ENCODE results near the gene TRIP13.
"Not testable (repeated sequence)": the region's sequence is repeated elsewhere in the genome, so short reads cannot be mapped to it uniquely, and the experiment has no call there.

Gene TRIP13

DNA sequence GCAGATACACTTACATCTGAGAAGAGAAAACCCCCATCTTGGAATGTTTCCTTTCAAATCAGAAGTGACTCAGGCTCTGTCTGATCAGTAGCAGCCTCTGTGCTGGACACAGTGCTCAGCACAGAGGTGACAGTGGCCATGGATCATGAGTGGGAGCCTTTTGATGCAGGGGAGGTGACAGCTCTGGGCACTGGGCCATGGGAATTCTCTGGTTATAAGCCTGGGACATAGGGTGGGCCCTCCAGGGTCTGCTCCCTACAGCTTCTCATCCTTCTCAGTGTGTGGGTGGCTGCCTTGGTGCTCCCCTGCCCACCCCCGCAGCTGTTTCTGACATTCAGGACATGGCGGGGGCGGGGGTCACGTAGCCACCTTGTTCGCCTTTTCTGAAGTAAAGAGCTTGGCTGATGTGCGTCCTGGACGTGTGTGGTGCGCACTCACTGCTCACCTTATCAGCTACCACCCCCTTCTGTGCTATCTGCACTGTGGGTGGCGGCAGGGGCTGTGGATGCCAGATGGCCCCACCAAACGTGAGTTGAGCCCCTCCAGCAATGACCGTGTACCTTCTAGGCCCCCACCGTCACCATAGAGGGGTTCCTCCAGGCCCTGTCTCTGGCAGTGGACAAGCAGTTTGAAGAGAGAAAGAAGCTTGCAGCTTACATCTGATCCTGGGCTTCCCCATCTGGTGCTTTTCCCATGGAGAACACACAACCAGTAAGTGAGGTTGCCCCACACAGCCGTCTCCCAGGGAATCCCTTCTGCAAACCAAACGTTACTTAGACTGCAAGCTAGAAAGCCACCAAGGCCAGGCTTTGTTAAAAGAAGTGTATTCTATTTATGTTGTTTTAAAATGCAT lies 24.0 kb downstream of the TRIP13 start:
- no peak overlapping the region for H3K27ac ChIP-seq
- no peak for TF ChIP-seq ZFX (IDR thresholded peaks at IDR 0.05)
- TF ChIP-seq, protein P1, sequence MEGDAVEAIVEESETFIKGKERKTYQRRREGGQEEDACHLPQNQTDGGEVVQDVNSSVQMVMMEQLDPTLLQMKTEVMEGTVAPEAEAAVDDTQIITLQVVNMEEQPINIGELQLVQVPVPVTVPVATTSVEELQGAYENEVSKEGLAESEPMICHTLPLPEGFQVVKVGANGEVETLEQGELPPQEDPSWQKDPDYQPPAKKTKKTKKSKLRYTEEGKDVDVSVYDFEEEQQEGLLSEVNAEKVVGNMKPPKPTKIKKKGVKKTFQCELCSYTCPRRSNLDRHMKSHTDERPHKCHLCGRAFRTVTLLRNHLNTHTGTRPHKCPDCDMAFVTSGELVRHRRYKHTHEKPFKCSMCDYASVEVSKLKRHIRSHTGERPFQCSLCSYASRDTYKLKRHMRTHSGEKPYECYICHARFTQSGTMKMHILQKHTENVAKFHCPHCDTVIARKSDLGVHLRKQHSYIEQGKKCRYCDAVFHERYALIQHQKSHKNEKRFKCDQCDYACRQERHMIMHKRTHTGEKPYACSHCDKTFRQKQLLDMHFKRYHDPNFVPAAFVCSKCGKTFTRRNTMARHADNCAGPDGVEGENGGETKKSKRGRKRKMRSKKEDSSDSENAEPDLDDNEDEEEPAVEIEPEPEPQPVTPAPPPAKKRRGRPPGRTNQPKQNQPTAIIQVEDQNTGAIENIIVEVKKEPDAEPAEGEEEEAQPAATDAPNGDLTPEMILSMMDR (conservative IDR thresholded peaks at IDR 0.05), result no peak

DNA sequence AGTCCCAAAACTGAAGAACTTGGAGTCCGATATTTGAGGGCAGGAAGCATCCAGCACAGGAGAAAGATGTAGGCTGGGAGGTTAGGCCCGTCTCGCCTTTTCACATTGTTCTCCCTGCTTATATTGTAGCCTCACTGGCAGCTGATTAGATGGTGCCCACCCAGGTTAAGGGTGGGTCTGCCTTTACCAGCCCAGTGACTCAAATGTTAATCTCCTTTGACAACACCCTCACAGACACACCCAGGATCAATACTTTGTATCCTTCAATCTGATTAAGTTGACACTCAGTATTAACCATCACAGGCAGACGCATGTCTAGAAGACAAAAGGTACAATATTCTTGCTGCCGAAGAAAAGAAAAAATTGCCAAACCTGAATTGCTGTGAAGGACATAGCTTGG lies 26.0 kb downstream of the TRIP13 start:
- not testable (repeated sequence) for H3K27ac ChIP-seq

DNA sequence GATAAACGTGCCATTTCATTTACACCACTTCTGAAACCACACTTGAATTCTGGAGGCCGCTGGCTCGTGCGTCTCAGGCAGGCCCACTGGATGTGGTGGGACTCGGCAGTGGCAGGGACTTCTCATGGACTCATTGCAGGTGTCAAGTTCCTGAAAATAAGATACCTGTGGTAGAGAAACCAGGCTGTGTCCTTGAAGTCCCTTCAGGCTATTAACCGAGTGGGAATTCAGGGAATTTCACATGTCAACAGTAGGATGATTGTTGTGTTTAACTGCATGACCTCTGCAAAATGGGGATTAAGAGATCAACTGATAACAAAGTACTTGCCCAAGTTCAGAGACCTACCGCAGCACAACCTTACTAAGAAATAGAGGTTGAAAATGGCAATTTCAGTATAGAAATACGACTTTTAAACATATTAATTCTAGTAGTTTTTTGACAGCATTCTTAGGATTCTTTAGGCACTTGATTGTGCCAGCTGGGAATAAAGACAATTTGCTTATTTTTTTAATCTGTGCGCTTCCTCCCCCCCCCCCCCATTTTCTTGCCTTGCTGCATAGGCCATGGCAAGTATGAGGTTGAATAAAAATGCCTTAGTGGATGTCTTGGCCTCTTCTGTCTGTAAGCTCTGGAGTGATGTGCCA lies 26.8 kb downstream of the TRIP13 start:
- no peak overlapping the region for H3K27ac ChIP-seq
- TF ChIP-seq, protein P1 (conservative IDR thresholded peaks at IDR 0.05), result no peak
- TF ChIP-seq ZFX (IDR thresholded peaks at IDR 0.05), result no peak

DNA sequence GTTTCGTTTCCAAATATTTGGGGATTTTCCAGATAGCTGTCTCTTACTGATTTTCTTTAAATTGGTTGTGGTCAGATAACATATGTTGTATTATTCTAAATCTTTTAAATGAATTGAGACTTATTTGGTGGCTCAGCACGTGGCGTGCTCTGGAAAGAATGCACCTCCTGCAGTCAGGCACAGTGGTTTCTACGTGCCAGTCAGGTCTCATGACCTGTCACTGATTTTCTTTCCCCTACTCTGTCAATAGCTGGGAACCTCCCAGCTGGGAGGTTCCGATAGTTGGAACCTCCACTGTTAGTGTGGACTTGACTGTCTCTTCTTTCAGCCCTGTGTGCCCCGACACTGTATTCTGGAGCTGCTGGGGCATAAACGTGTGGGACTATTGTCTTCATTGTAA lies 27.6 kb downstream of the TRIP13 start:
- TF ChIP-seq, protein P1 (conservative IDR thresholded peaks at IDR 0.05), result no peak
- no peak for TF ChIP-seq ZFX (IDR thresholded peaks at IDR 0.05)
- no peak overlapping the region for H3K27ac ChIP-seq

DNA sequence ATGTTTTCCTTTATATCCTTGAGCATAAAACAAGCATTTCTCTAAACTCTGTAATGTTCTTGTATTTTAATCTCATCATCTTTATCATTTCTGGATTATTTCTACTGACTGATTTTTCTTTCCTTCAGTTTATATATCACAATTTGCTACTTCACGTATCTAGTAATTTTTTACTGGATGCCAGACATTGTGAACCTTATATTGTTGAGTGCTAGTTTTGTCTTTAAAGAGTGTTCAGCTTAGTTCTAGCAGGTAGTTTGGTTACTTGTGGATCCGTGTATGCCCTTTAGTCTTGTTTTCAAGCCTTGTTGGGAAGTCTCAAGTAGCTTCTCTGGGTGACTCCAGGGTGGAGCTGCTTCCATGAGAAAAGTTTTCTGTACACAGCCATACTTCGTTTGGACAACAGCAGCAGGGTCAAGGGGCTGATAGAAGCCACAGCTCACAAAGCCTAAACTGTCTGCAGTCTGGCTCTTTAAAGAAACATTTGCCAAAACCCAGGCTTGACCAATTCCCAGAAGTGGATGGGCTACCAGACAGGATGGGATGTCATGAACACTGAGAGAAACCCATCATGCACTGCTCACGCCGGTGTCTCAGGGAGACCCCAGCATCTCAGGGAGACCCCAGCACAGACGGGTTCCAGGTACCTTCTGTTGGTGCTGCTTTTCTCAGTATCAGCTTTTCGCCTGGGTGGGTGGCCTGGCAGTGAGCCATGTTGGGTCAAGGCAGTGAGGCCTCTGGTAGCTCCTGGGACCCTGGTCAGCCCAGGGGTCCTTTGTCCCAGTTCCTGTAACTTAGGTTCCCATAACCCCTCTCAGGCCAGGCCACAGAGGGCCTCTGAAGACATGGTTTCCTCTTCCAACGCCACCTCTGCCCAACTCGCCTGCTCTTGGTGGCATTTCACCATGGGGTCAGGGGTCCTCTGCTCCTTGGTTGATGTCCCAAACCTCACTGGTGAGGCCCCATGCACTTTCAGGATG lies 29.1 kb downstream of the TRIP13 start:
- TF ChIP-seq ZFX (IDR thresholded peaks at IDR 0.05), result no peak
- TF ChIP-seq, protein P1 (conservative IDR thresholded peaks at IDR 0.05), result no peak
- no peak overlapping the region for H3K27ac ChIP-seq

DNA sequence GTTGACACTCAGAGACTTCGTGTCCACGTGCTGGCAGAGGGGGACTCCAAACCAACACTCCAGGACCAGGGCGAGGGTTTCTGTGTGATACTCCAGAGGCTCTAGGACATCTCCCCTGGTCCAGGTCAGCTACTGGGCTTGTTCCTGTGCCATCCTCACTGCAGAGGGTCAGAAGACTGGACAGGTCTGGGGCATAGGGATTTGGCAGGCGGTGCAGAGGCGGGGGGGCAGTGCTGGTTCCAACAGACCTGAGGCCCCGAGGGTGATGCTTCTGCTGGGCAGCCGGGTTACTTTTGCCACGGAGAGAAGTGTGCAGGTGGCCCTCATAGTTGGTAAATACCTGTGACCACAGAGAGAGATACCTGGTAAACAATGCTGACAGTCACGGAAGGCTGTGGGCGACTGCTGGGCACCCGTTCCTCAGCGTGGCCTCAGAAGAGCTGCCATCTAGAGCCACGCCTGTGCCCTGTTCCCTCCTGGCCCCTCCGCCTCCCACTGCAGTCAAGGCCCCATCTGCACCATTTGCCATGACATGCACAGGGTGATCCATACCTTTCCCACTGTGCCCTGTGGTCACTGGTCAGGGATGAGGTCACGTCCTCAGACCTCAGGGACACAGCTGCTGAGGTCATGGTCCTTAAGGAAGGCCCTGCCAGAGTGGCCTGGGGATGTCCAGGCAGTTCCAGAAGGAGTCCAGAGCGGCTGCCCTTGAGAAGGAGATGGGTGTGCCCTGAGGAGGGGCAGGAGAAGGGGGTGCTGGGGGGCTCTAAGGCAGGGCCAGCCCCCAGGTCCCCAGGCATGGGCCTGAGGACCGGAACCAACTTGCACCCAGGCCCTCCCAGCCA lies 30.0 kb downstream of the TRIP13 start:
- no peak for TF ChIP-seq ZFX (IDR thresholded peaks at IDR 0.05)
- TF ChIP-seq, protein P1 (conservative IDR thresholded peaks at IDR 0.05), result no peak
- H3K27ac ChIP-seq, result no peak overlapping the region
